OCI-LY7 (cell line): ENCODE data around the gene C2orf49.

Experiments used
- EZH2phosphoT487 ChIP-seq: fragments of 200-600 bp; sonication (generic); IDR thresholded peaks from 2 replicates; pipeline ENCODE4 v1.6.1; 2018; ENCODE audit warnings: low read depth, borderline replicate concordance, mild to moderate bottlenecking, mixed run types, antibody characterized with exemption, low read length, moderate library complexity, mixed read lengths
- TF ChIP-seq, protein P1 (sequence below): fragments of 200-600 bp; sonication (generic); conservative IDR thresholded peaks from 2 replicates; pipeline ENCODE4 v1.5.1; 2014; ENCODE audit warnings: mild to moderate bottlenecking, antibody characterized with exemption, low read length, moderate library complexity, mixed read lengths

DNA sequence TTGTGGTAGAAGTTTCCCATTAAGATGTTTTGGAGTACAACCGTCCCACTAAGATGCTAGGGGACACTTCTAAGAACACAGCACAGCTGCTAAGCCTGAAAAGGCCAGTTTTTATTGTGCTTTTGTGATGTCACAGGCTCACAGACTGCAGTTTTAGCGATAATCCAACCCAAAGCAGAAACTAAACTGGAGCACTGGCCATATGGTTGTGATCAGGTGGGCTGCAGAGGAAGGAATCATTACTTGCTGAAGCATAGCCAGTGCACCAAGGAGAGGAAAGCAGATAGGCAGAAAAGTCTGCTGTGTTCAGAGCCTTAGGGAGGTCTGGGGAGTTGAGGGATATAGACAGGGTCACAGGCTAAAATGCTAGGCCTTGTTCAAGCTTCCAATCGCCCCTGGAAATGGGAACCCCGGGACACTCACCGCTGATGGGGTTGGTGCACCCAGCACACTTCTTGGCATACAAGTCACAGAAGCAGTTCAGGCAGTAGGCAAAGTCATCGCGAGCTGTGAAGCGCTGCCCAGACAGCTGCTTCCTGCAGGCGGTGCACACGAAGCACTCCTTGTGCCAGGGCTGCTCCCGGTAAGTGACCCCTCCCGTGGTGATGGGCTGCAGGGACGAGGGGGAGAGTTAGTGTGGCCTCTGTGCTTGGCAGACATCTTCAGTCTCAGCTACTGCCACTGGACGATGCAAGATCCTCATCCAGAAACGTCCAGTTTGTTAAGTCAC is 25.7 kb downstream of the C2orf49 start:
- TF ChIP-seq, protein P1, sequence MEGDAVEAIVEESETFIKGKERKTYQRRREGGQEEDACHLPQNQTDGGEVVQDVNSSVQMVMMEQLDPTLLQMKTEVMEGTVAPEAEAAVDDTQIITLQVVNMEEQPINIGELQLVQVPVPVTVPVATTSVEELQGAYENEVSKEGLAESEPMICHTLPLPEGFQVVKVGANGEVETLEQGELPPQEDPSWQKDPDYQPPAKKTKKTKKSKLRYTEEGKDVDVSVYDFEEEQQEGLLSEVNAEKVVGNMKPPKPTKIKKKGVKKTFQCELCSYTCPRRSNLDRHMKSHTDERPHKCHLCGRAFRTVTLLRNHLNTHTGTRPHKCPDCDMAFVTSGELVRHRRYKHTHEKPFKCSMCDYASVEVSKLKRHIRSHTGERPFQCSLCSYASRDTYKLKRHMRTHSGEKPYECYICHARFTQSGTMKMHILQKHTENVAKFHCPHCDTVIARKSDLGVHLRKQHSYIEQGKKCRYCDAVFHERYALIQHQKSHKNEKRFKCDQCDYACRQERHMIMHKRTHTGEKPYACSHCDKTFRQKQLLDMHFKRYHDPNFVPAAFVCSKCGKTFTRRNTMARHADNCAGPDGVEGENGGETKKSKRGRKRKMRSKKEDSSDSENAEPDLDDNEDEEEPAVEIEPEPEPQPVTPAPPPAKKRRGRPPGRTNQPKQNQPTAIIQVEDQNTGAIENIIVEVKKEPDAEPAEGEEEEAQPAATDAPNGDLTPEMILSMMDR: no peak
- no peak for TF ChIP-seq EZH2phosphoT487
